HG02610 (cell line): Measurements from ENCODE around the gene LTBR.

Experiments used
- ATAC-seq: cut with Tn5 transposase; IDR thresholded peaks from one replicate; pipeline ENCODE4 v1.9.1; 2021; ENCODE audit warnings: mild to moderate bottlenecking, moderate library complexity; ENCODE audit not compliant: unreplicated experiment

Gene LTBR

GRCh38 chr12:6367065-6367968 lies 16.6 kb upstream of the LTBR start:
- ATAC-seq, result no peak

- no peak for ATAC-seq
These were observed 15.7 kb upstream of the LTBR start for GRCh38 chr12:6367969-6368892.

GRCh38 chr12:6368906-6369525 lies 14.9 kb upstream of the LTBR start:
- no peak for ATAC-seq

- no peak for ATAC-seq
These were observed 13.9 kb upstream of the LTBR start for GRCh38 chr12:6369916-6370575.

- no peak for ATAC-seq
These were observed 13.4 kb upstream of the LTBR start for GRCh38 chr12:6370576-6370935.

GRCh38 chr12:6370994-6371754 lies 12.8 kb upstream of the LTBR start:
- no peak for ATAC-seq

GRCh38 chr12:6372403-6373003 lies 11.5 kb upstream of the LTBR start:
- no peak for ATAC-seq

- no peak for ATAC-seq
These were observed 10.8 kb upstream of the LTBR start for GRCh38 chr12:6373022-6373787.

- ATAC-seq, result no peak
These were observed 9.8 kb upstream of the LTBR start for GRCh38 chr12:6374028-6374785.

GRCh38 chr12:6374786-6375160 lies 9.2 kb upstream of the LTBR start:
- ATAC-seq, result no peak

GRCh38 chr12:6375269-6376078 lies 8.5 kb upstream of the LTBR start, which contains the start of gene SCNN1A:
Gene SCNN1A (minus strand): TSS chr12:6375563. CDS start chr12:6374783, 780 bp downstream.
- ATAC-seq, result no peak

- no peak for ATAC-seq
These were observed 7.7 kb upstream of the LTBR start for GRCh38 chr12:6376079-6376869.

GRCh38 chr12:6376870-6377666 lies 6.9 kb upstream of the LTBR start:
- ATAC-seq, result no peak

- no peak for ATAC-seq
These were observed 6.3 kb upstream of the LTBR start for GRCh38 chr12:6377667-6377994.

GRCh38 chr12:6378709-6379472 lies 5.1 kb upstream of the LTBR start:
- no peak for ATAC-seq
